HG02885 (cell line): ENCODE data around the gene HEXIM1.

Experiments
- ATAC-seq: cut with Tn5 transposase; IDR thresholded peaks from one replicate; pipeline ENCODE4 v1.9.1; 2021; ENCODE audit warnings: mild to moderate bottlenecking; ENCODE audit not compliant: unreplicated experiment, poor library complexity

Gene HEXIM1

DNA sequence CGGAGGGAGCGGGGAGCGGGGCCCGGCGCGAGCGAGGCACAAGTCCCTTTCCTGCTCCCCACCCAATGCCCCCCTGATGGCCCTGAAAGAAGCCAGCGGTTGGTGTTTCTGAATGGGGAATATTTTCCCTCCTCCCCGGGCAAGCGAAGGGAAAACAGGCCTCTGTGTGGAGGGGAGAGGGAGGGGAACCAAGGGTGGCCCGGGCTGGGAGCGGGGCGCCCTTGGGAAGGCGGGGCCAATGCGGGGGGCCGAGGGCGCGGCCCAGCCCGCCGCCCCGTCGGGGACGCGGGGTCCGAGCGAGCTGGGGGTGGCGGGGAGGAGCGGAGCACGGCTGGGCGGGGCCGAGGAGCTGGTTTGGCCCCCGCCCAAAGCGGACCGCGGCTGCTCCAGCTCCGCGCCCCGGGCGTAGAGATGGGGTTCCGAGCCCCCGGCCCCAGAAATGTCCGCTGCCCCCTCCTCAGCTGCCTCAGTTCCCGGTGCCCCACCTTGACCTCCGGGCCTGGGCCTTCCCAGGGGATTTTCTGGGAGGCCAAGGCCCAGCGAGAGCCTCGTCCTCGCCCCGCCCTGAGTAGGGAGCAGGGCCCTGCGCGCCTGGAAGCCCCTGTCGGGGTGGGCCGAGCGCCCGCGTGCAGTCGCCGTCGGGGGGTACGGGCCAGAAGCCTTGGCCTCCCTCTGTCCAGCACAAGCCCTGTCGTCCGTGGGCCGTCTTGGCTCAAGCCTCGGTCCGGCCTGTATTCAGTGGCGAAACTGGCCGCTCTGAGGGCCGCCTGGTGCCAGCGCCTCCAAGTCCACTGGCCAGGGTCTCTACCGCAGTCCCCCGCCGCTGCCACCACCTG is 3.9 kb upstream of the HEXIM1 start:
- ATAC-seq = no peak

DNA sequence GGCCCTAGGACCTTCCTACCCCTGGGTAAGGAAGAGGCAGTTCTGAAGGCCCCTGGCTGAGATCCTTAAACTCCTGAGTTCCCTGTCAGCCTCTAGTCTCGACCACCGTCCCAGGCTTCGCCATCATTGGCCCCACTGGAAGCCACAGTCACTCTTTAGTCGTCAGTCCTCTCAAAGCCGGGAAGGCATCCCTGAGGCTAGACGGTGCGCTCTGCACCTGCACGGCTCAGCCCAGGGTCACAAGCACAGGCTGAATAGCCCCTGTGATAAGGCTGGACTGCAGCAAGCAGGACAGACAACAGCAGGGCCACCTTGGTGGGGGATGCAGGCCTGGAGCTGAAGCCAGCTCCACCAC is 3.3 kb upstream of the HEXIM1 start:
- no peak for ATAC-seq

DNA sequence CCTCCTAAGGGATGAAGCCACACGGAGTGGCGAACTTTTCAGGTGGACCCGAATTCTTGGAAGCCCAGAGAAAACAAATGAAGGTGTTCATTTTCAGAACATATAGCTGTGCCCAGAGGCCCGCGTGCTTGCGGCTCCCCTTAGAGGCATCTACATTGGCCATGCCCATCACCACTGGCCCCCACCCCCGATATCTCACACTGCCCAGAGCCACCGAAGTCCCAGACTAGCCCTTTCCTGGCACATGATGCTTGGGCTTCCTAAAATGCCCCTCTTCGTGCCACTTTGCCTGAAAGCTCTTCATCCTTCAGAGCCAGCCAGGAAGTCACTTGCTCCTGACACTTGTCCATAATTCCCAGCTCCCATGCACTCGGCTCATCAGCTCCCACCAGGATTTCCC is 2.1 kb upstream of the HEXIM1 start:
- ATAC-seq = no peak

GRCh38 chr17:45146592-45146889 is 1.7 kb upstream of the HEXIM1 start:
- ATAC-seq = no peak

DNA sequence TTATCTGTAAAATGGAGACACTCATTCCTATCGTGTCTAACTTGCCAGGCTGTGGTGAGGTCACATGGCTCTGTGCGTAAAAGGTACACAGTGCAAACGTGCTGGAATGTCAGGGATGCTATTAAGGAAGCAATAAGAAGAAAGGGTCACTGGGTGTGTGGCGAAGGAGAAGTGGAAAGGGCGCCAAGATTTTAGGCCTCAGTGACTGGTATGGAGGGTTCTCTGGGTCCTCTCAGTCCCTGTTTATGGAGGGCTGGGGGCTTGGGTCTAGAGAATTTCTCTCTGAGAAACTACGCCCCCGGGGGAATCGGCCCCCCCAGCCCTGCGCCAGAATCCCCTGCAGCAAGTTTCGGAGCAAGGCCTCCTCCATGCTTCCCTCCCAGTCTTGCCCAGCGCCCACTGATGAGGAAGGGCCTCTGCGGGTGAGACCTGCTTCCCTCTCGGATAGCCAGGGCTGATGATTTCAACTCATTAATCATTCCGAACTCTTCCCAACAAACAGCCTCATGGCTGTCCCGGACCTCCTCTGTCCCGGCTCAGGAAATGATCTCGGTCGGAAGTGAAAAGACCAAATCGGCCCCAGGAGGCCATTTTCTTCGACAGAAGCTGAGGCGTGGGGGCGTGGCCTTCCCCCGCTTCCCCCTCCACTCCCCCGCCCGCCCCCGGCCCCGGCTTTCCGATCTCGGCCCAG is 1.2 kb upstream of the HEXIM1 start:
- ATAC-seq = peak; percentile 1

GRCh38 chr17:45147581-45148182 is 593 bp upstream of the HEXIM1 start:
- ATAC-seq = peak; percentile 19

DNA sequence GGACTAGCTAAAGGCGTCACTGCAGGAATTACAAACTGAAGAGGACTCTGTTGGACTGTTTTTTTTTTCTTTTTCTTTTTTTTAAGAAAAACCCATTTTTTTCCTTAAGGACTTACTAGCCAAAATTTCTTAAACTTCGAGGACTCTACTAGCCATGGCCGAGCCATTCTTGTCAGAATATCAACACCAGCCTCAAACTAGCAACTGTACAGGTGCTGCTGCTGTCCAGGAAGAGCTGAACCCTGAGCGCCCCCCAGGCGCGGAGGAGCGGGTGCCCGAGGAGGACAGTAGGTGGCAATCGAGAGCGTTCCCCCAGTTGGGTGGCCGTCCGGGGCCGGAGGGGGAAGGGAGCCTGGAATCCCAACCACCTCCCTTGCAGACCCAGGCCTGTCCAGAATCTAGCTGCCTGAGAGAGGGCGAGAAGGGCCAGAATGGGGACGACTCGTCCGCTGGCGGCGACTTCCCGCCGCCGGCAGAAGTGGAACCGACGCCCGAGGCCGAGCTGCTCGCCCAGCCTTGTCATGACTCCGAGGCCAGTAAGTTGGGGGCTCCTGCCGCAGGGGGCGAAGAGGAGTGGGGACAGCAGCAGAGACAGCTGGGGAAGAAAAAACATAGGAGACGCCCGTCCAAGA is 878 bp downstream of the HEXIM1 start:
- peak; percentile 29 for ATAC-seq

- no peak for ATAC-seq
Measured at GRCh38 chr17:45149669-45150664, 1.7 kb downstream of the HEXIM1 start.

- ATAC-seq = no peak
Measured at GRCh38 chr17:45150911-45151809, 2.9 kb downstream of the HEXIM1 start.

GRCh38 chr17:45155029-45155428 is 6.8 kb downstream of the HEXIM1 start:
- no peak for ATAC-seq

GRCh38 chr17:45155483-45155882 is 7.2 kb downstream of the HEXIM1 start:
- ATAC-seq = no peak

DNA sequence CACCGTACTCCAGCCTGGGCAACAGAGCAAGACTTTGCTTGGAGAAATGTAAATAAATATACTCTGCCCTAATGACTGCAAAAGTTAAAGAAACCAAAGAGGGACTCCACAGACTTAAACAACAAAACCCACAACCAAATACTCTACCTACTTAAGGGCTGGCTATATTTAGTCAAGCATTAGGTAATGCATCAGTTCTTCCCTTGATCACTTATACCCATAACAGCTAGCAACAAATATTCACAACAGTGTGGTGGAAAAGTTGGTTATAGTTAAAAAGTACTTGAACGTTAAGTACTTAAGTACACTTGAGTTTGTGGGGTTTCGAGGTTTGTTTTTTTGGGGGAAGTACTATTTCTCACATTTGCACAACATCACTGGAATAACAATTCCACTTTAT is 8.0 kb downstream of the HEXIM1 start:
- ATAC-seq = no peak

DNA sequence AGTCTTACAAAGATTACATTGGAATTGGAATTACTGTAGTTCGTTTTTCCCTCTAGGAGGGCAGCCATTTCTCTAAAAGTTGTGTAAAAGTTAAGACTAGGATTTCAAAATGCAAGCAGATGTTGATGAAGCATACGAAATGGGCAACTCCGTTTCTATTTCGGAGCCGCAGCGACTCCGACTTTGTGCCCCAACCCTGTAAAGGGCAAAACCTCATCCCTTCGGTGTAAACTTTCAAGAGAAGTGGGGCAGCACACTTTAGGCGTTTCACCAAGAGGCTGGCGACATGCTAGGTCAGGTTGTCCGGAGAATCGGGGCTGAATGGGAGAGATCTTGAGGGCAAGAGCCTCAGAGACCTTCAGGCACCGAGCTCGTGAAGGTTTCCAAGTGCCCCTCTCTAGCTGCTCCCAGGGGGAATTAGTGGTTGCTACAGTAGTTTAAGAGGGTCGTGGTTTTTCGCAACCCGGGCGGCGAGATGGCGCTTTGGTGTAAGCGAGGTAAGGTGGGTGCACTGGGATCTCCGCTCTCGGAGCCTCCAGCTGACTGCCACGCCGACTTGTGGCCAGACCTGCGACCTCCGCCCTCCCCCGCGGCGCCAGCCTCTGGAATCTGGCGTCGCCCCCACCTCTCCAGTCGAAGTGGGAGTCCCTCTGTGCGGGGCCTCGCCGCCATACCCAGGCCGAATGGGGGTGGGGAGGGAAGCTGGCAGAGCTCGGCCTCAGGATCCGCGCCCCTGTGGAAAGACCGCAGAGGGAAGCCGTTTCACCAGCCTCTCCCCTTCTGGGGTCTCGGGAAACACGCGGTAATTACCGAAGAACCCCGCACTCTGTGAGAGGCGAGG is 12.4 kb downstream of the HEXIM1 start:
- ATAC-seq = peak; percentile 21

DNA sequence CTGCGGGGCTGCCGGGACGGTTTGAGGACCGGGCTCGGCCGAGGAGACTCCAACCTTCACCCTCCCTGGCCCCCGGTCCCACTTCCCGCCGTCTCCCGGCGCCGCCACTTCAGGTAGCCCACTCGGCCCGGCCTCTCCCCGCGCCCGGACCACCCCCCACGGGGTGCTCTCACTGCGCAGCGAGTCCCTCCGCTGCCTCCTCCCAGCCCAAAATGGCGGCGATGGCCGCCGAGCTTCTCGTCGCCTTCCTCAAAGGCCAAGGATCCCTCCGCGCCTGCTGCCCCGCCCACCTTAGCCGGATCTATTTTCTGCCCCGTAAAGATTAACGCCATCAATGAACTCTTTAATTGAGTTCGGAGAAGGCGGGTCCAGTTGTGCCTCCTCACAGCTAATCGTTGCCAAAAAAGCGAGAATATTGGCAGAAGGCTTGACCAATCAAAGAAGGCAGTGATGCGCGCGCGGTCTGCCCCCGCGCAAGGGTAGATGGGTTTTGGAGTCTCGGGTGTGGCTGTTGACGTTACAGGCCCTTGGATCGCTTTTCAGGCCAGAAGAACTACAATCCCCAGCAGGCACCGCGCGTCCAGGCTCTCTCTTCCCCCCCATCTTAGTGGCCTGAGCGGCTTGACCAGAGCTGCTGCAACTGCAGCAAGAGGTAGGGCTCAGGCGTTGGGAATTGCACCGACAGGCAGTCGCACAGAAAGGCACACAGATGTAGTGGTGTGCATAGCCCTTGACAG is 13.2 kb downstream of the HEXIM1 start, which contains the start of gene HEXIM2:
HEXIM2 (plus strand) TSS at position 588 of the 737 bp plus-strand sequence. CDS start 919 bp downstream, outside the sequence.
- peak; percentile 91 for ATAC-seq

DNA sequence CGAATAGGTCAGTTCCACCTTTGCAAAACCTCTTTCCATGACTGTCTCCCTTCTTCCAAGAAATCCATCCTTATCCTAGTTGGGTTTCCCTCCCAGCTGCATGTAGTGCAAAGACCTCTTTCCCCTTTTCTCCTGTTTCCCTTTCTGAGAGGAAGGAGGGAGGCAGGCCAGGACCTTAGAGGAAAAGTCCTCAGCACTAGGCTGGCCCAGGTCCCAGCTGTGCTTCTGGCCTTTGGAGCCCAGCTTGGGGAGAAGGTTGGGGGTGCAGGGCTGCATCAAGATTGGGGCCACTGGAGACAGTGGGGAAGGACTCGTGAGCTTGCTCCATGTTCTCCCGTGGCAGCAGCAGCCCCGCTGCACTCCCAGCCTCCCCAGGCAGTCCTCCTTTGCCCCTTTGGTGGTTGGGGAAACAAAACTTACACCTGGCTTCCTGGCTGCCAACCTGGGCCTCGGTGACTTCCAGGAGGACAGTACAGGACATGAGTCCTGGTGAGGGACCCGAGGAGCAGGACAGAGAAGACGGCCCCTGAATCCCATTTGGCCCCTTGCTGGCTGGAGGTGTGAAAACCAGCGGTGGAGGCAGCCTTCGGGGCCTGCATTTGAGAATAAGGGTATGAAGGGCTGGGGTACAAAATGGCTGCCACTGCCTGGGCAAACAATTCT is 13.9 kb downstream of the HEXIM1 start:
- ATAC-seq = no peak

DNA sequence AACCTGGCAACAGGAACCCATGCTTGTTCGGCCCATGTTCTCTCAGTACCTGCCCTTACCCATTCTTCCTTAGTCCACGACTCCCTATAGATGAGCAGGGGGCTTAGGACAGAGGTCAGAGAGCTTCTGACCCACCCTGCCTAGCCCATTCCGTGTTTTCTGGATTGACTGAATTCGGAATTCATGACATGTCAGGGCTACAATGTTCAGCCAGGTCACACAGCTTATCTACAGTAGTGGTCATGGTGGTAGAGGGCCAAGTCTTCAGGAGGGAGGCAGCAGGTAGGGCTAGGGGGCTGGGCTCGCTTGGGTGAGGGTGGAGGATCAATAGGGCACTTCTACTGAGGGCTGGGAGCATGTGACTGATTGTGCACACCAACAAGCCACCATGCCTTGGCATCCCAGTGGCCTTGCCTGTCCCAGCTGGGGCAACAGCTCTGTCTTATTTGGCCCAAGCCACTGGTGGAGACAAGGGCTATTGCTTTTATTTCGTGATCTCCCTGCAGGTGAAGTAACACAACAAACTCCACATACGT is 16.5 kb downstream of the HEXIM1 start:
- ATAC-seq = no peak
